H9 (cell line): Measurements from ENCODE around the gene PALS1. TPM values are rescaled to one million over a fixed set of nuclear protein-coding genes. Genes with fewer than 3 reads are reported as not detected.

Experiments
- DNase-seq: peaks from one replicate; pipeline ENCODE4 v3.0.0-alpha.2; 2017
- H2AFZ ChIP-seq: one replicate; pipeline ENCODE4 v1.6.1; 2013; ENCODE audit warnings: mild to moderate bottlenecking, low read length, control low read depth, moderate library complexity
- H2AK5ac ChIP-seq: 2 replicates; pipeline ENCODE4 v1.6.1; 2013; ENCODE audit warnings: low read length, control low read depth, mixed read lengths; ENCODE audit not compliant: insufficient read length
- H2BK120ac ChIP-seq: one replicate; pipeline ENCODE4 v1.6.1; 2013; ENCODE audit warnings: low read depth, mild to moderate bottlenecking, low read length, control low read depth, inconsistent platforms; ENCODE audit not compliant: poor library complexity, severe bottlenecking
- H2BK12ac ChIP-seq: 2 replicates; pipeline ENCODE4 v1.6.1; 2013; ENCODE audit warnings: low read length, control low read depth, mixed read lengths, low read depth; ENCODE audit not compliant: insufficient read length
- H2BK15ac ChIP-seq: 2 replicates; pipeline ENCODE4 v1.6.1; 2013; ENCODE audit warnings: low read depth, low read length, control low read depth
- H2BK20ac ChIP-seq: one replicate; pipeline ENCODE4 v1.6.1; 2013; ENCODE audit warnings: low read depth, mild to moderate bottlenecking, low read length, control low read depth, inconsistent platforms; ENCODE audit not compliant: poor library complexity, severe bottlenecking
- H2BK5ac ChIP-seq: 2 replicates; pipeline ENCODE4 v1.6.1; 2013; ENCODE audit warnings: low read length, control low read depth, mixed read lengths; ENCODE audit not compliant: insufficient read length
- H3K14ac ChIP-seq: 2 replicates; pipeline ENCODE4 v1.6.1; 2013; ENCODE audit warnings: low read length, control low read depth; ENCODE audit not compliant: insufficient read depth
- H3K18ac ChIP-seq: 2 replicates; pipeline ENCODE4 v1.6.1; 2013; ENCODE audit warnings: low read depth, mild to moderate bottlenecking, mixed read lengths, low read length, control low read depth; ENCODE audit not compliant: insufficient read length
- H3K23ac ChIP-seq: 2 replicates; pipeline ENCODE4 v1.6.1; 2013; ENCODE audit warnings: low read length, control low read depth, mixed read lengths, low read depth; ENCODE audit not compliant: insufficient read length
- H3K23me2 ChIP-seq: 2 replicates; pipeline ENCODE4 v1.6.1; 2013; ENCODE audit warnings: low read depth, mild to moderate bottlenecking, mixed read lengths, low read length, control low read depth; ENCODE audit not compliant: insufficient read length, poor library complexity, severe bottlenecking
- H3K27ac ChIP-seq: 2 replicates; pipeline ENCODE4 v1.5.1; 2013; ENCODE audit warnings: low read length, control low read depth, mixed read lengths, low read depth; ENCODE audit not compliant: insufficient read length
- H3K27me3 ChIP-seq: 2 replicates; pipeline ENCODE4 v1.6.1; 2013; ENCODE audit warnings: low read length, control low read depth, inconsistent platforms; ENCODE audit not compliant: insufficient read depth
- H3K4ac ChIP-seq: 2 replicates; pipeline ENCODE4 v1.6.1; 2013; ENCODE audit warnings: low read depth, mild to moderate bottlenecking, control low read depth, inconsistent platforms, low read length, moderate library complexity
- H3K4me1 ChIP-seq: 2 replicates; pipeline ENCODE4 v1.6.1; 2013; ENCODE audit warnings: low read length, control low read depth, inconsistent platforms; ENCODE audit not compliant: insufficient read depth
- H3K4me2 ChIP-seq: 2 replicates; pipeline ENCODE4 v1.6.1; 2013; ENCODE audit warnings: low read length, control low read depth, mixed read lengths; ENCODE audit not compliant: insufficient read length, insufficient read depth
- H3K56ac ChIP-seq: 2 replicates; pipeline ENCODE4 v1.6.1; 2013; ENCODE audit warnings: low read depth, mild to moderate bottlenecking, mixed read lengths, low read length, control low read depth; ENCODE audit not compliant: insufficient read length
- H3K79me1 ChIP-seq: 2 replicates; pipeline ENCODE4 v1.6.1; 2013; ENCODE audit warnings: low read depth, mild to moderate bottlenecking, moderate library complexity, low read length, control low read depth, inconsistent platforms; ENCODE audit not compliant: insufficient read depth, poor library complexity, severe bottlenecking
- H3K79me2 ChIP-seq: 2 replicates; pipeline ENCODE4 v1.6.1; 2013; ENCODE audit warnings: low read length, control low read depth, inconsistent platforms; ENCODE audit not compliant: insufficient read depth
- H3K9ac ChIP-seq: 2 replicates; pipeline ENCODE4 v1.6.1; 2013; ENCODE audit warnings: low read length, control low read depth, mixed read lengths; ENCODE audit not compliant: insufficient read length; ENCODE audit errors: extremely low read depth
- H3K9me3 ChIP-seq: one replicate; pipeline ENCODE4 v1.6.1; 2013; ENCODE audit warnings: low read depth, low read length, inconsistent platforms; ENCODE audit not compliant: control insufficient read depth
- H3T11ph ChIP-seq: one replicate; pipeline ENCODE4 v1.6.1; 2013; ENCODE audit warnings: mild to moderate bottlenecking, low read length, control low read depth, inconsistent platforms
- H4K20me1 ChIP-seq: one replicate; pipeline ENCODE4 v1.6.1; 2013; ENCODE audit not compliant: control insufficient read depth, insufficient read length, insufficient read depth
- H4K5ac ChIP-seq: 2 replicates; pipeline ENCODE4 v1.6.1; 2013; ENCODE audit warnings: low read depth, mild to moderate bottlenecking, mixed read lengths, low read length, control low read depth; ENCODE audit not compliant: insufficient read length
- H4K8ac ChIP-seq: replicated peaks from 2 replicates; pipeline ENCODE4 v1.6.1; 2013; ENCODE audit warnings: low read length, control low read depth, mixed read lengths, low read depth; ENCODE audit not compliant: insufficient read length
- H4K91ac ChIP-seq: 2 replicates; pipeline ENCODE4 v1.6.1; 2013; ENCODE audit warnings: low read depth, mild to moderate bottlenecking, moderate library complexity, mixed read lengths, low read length, control low read depth; ENCODE audit not compliant: insufficient read length
- H3K27ac Mint-ChIP-seq, 3 experiments: 2 replicates in 2 of 3; 3 replicates in 1 of 3; pipeline ENCODE4 v1.8.0; 2020 to 2021; ENCODE audit warnings: mixed read lengths in 3 of 3, mild to moderate bottlenecking in 1 of 3, moderate library complexity in 1 of 3
- H3K27me3 Mint-ChIP-seq: 2 replicates; pipeline ENCODE4 v1.8.0; 2021; ENCODE audit warnings: low read depth, mild to moderate bottlenecking, moderate library complexity, mixed read lengths
- H3K36me3 Mint-ChIP-seq, 3 experiments: 2 replicates in 2 of 3; 3 replicates in 1 of 3; pipeline ENCODE4 v1.8.0; 2020 to 2021; ENCODE audit warnings: low read depth in 3 of 3, mixed read lengths in 3 of 3; ENCODE audit not compliant: insufficient read depth in 1 of 3
- H3K4me1 Mint-ChIP-seq, 2 experiments: 2 replicates each; pipeline ENCODE4 v1.8.0; 2020; ENCODE audit warnings: mixed read lengths in 2 of 2
- H3K4me3 Mint-ChIP-seq, 2 experiments: 2 replicates in 1 of 2; 3 replicates in 1 of 2; pipeline ENCODE4 v1.8.0; 2020 to 2021; ENCODE audit warnings: mild to moderate bottlenecking in 2 of 2, mixed read lengths in 2 of 2, moderate library complexity in 1 of 2
- H3K9me3 Mint-ChIP-seq, 2 experiments: 2 replicates in 1 of 2; 3 replicates in 1 of 2; pipeline ENCODE4 v1.8.0; 2020; ENCODE audit warnings: mild to moderate bottlenecking in 2 of 2, mixed read lengths in 2 of 2, moderate library complexity in 1 of 2
- CTCF ChIP-seq: fragments of 200-600 bp; sonication (generic); conservative IDR thresholded peaks from 3 replicates; pipeline ENCODE4 v1.8.0; 2021; ENCODE audit warnings: antibody characterized with exemption, mild to moderate bottlenecking
- WGBS: extraction: QIAGEN DNeasy Blood & Tissue Kit; methylation state at CpG from one replicate; pipeline ENCODE4 v1.1.7; 2013; ENCODE audit warnings: missing lambda C conversion rate, low lambda C conversion rate, mixed read lengths; ENCODE audit not compliant: insufficient read length; ENCODE audit errors: extremely low coverage; 5-methylcytosine and 5-hydroxymethylcytosine counted together
- total RNA-seq: library from RNA; stranded (reverse); gene quantifications from 2 replicates; pipeline ENCODE4 v1.2.1, GENCODE V29; 2021

The PALS1 gene
- total RNA-seq, 1 experiment from 2014 or later: 18.0 TPM

- H3K56ac ChIP-seq: no peak overlapping the region
- H3T11ph ChIP-seq: no peak overlapping the region
- DNase-seq: no peak
- Mint-ChIP-seq H3K27ac (no peak overlapping the region), H3K4me3 (no peak overlapping the region), H3K27me3 (no peaks in the 10 kb centered on the region), H3K4me1 (no peaks in the 10 kb centered on the region), H3K9me3 (no peaks in the 10 kb centered on the region), H3K36me3 (no peaks in the 10 kb centered on the region)
- H4K91ac ChIP-seq: no peak overlapping the region
- H3K14ac ChIP-seq: no peak overlapping the region
- no peak overlapping the region for H3K4ac ChIP-seq
- no peaks in the 10 kb centered on the region for H4K20me1 ChIP-seq
- no peak for TF ChIP-seq CTCF
- no peak overlapping the region for H2BK20ac ChIP-seq
- no peaks in the 10 kb centered on the region for H3K27me3 ChIP-seq
- H2BK5ac ChIP-seq: no peak overlapping the region
- no peaks in the 10 kb centered on the region for H3K4me1 ChIP-seq
- H3K79me2 ChIP-seq: no peaks in the 10 kb centered on the region
- no peak overlapping the region for H2BK15ac ChIP-seq
- H3K9me3 ChIP-seq: no peaks in the 10 kb centered on the region
- H3K4me2 ChIP-seq: no peak overlapping the region
- no peak overlapping the region for H4K8ac ChIP-seq
- no peak overlapping the region for H3K9ac ChIP-seq
- H4K5ac ChIP-seq: no peak overlapping the region
- no peak overlapping the region for H2AFZ ChIP-seq
- WGBS: no CpG with 5 or more reads among the region's 3 CpGs
- H2BK120ac ChIP-seq: no peak overlapping the region
- no peak overlapping the region for H3K18ac ChIP-seq
- H3K79me1 ChIP-seq: no peaks in the 10 kb centered on the region
- H3K27ac ChIP-seq: no peak overlapping the region
- H2BK12ac ChIP-seq: no peak overlapping the region
- no peak overlapping the region for H3K23ac ChIP-seq
- H3K23me2 ChIP-seq: no peaks in the 10 kb centered on the region
- H2AK5ac ChIP-seq: no peak overlapping the region
Observed at GRCh38 chr14:67228325-67228984, 12.8 kb upstream of the PALS1 start.
